Loucy (cell line): ENCODE results near the gene CHRNA9.

Source experiments
- H2AFZ ChIP-seq: fragments of 200-600 bp; sonication (generic); 2 replicates; pipeline ENCODE4 v1.6.0; 2016; ENCODE audit warnings: antibody characterized with exemption, mild to moderate bottlenecking, low read length, moderate library complexity
- H3F3A ChIP-seq: fragments of 200-600 bp; 2 replicates; pipeline ENCODE4 v1.6.0; 2016; ENCODE audit warnings: antibody characterized with exemption, low read depth, mild to moderate bottlenecking
- H3K27me3 ChIP-seq: fragments of 200-600 bp; sonication (generic); 2 replicates; pipeline ENCODE4 v1.6.1; 2014; ENCODE audit warnings: low read length, mild to moderate bottlenecking; ENCODE audit not compliant: insufficient read depth, poor library complexity, severe bottlenecking
- H3K36me3 ChIP-seq: fragments of 200-600 bp; sonication (generic); 2 replicates; pipeline ENCODE4 v1.6.1; 2016; ENCODE audit warnings: low read length; ENCODE audit not compliant: insufficient read depth
- H3K4me1 ChIP-seq: fragments of 200-600 bp; sonication (generic); 2 replicates; pipeline ENCODE4 v1.5.1; 2014; ENCODE audit warnings: low read length, mild to moderate bottlenecking; ENCODE audit not compliant: insufficient read depth, poor library complexity, severe bottlenecking
- H3K4me2 ChIP-seq: fragments of 200-600 bp; sonication (generic); 2 replicates; pipeline ENCODE4 v1.6.0; 2014; ENCODE audit warnings: antibody characterized with exemption, low read length, low read depth, mild to moderate bottlenecking; ENCODE audit not compliant: poor library complexity, severe bottlenecking
- H3K4me3 ChIP-seq: fragments of 200-600 bp; sonication (generic); 2 replicates; pipeline ENCODE4 v1.5.1; 2014; ENCODE audit warnings: low read length, mild to moderate bottlenecking, mixed read lengths; ENCODE audit not compliant: poor library complexity, severe bottlenecking
- H3K79me2 ChIP-seq: fragments of 200-600 bp; sonication (generic); 2 replicates; pipeline ENCODE4 v1.6.1; 2014; ENCODE audit warnings: low read length; ENCODE audit not compliant: insufficient read depth
- H3K9ac ChIP-seq: fragments of 200-600 bp; sonication (generic); 2 replicates; pipeline ENCODE4 v1.6.0; 2014; ENCODE audit warnings: mild to moderate bottlenecking, low read depth, low read length, moderate library complexity; ENCODE audit not compliant: poor library complexity, severe bottlenecking
- H3K9me2 ChIP-seq: fragments of 200-600 bp; sonication (generic); replicated peaks from 2 replicates; pipeline ENCODE4 v1.6.1; 2016; ENCODE audit warnings: low read depth, low read length, mixed read lengths
- H3K9me3 ChIP-seq: fragments of 200-600 bp; sonication (generic); 2 replicates; pipeline ENCODE4 v1.6.1; 2014; ENCODE audit warnings: mild to moderate bottlenecking, antibody characterized with exemption, low read length, low read depth; ENCODE audit not compliant: insufficient read depth
- H4K20me1 ChIP-seq: fragments of 200-600 bp; sonication (generic); 2 replicates; pipeline ENCODE4 v1.6.0; 2014; ENCODE audit warnings: antibody characterized with exemption, low read length, mild to moderate bottlenecking; ENCODE audit not compliant: insufficient read depth, poor library complexity, severe bottlenecking
- CTCF ChIP-seq: fragments of 200-600 bp; sonication (generic); conservative IDR thresholded peaks from 2 replicates; pipeline ENCODE4 v1.5.1; 2014; ENCODE audit warnings: mild to moderate bottlenecking, antibody characterized with exemption, low read length
- EZH2phosphoT487 ChIP-seq: fragments of 200-600 bp; IDR thresholded peaks from 2 replicates; pipeline ENCODE4 v1.6.1; 2018; ENCODE audit warnings: antibody characterized with exemption, mild to moderate bottlenecking, moderate library complexity, borderline replicate concordance

The CHRNA9 gene

DNA sequence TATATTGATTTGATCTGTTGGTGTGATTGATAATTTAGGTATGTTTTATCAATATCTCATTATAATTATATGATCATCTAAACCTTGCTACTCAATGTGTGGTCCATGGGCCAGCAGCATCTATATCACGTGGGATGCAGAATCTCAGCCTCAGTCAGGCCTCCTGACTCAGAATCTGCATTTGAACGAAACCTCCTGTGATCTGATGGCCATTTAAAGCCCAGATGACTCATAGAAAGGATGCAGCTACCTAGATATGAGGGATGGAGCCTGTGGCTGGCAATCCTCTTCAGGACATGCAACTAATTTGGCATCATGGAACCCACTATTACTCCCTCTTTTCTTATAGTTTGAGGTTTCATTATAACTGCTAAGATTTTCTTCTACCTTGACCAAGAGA is 11.3 kb upstream of the CHRNA9 start:
- H4K20me1 ChIP-seq: no peaks in the 10 kb centered on the region
- no peaks in the 10 kb centered on the region for H3K79me2 ChIP-seq
- peaks cover 20% of the 10 kb centered on the region for H3K4me1 ChIP-seq
- H3K4me3 ChIP-seq: no peak overlapping the region
- no peaks in the 10 kb centered on the region for H3K9me3 ChIP-seq
- no peaks in the 10 kb centered on the region for H3K27me3 ChIP-seq
- no peaks in the 10 kb centered on the region for H3F3A ChIP-seq
- H3K4me2 ChIP-seq: no peak overlapping the region
- no peaks in the 10 kb centered on the region for H3K36me3 ChIP-seq
- TF ChIP-seq CTCF (no peak), EZH2phosphoT487 (no peak)
- no peak overlapping the region for H3K9ac ChIP-seq
- no peaks in the 10 kb centered on the region for H3K9me2 ChIP-seq
- H2AFZ ChIP-seq: no peak overlapping the region

GRCh38 chr4:40325406-40326019 is 9.6 kb upstream of the CHRNA9 start:
- Histone ChIP-seq H3K9me2 (no peaks in the 10 kb centered on the region), H4K20me1 (no peaks in the 10 kb centered on the region), H3F3A (no peaks in the 10 kb centered on the region), H3K4me2 (peak overlapping the region; percentile 17), H3K9ac (no peak overlapping the region), H3K27me3 (no peaks in the 10 kb centered on the region), H3K36me3 (no peaks in the 10 kb centered on the region), H3K4me3 (no peak overlapping the region), H3K4me1 (peaks cover 20% of the 10 kb centered on the region), H3K79me2 (no peaks in the 10 kb centered on the region), H3K9me3 (no peaks in the 10 kb centered on the region), H2AFZ (peak overlapping the region; percentile 49; the same call in 1 of the 2 replicates)
- TF ChIP-seq CTCF: peak; percentile 92
- no peak for TF ChIP-seq EZH2phosphoT487

DNA sequence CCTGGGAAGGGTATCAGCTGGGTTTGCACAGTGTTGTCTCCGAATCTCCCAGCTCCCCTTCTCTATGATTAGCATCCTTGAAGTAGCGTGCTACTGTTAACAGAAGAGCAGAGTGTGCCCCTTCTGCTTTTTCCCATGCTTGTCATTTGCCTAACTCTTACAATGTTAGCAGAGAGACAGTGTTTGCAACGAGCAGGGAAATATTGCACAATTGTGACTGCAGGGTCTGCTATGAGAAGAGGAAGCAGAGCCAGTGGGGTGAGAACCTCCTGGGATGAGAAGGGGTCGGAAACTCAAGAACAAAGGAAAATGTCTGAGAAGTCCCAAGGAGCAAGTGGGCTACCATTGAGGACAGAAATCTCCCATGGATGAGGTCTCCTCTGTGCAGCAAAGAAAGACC is 7.8 kb upstream of the CHRNA9 start:
- Histone ChIP-seq H3K9me2 (no peaks in the 10 kb centered on the region), H3K4me3 (no peak overlapping the region), H3K9ac (no peak overlapping the region), H3K36me3 (no peaks in the 10 kb centered on the region), H3K27me3 (no peaks in the 10 kb centered on the region), H3F3A (no peaks in the 10 kb centered on the region), H3K4me2 (no peak overlapping the region), H4K20me1 (no peaks in the 10 kb centered on the region), H3K79me2 (no peaks in the 10 kb centered on the region), H2AFZ (no peak overlapping the region), H3K9me3 (no peaks in the 10 kb centered on the region), H3K4me1 (peaks cover 11% of the 10 kb centered on the region)
- TF ChIP-seq EZH2phosphoT487 (no peak), CTCF (no peak)
